Neural cell (in vitro differentiated cells): ENCODE measurements around the gene IGF1R.

Experiments used
- CTCF ChIP-seq: fragments of 450-650 bp; IDR thresholded peaks from 2 replicates; pipeline ENCODE4 v1.5.1; 2014; ENCODE audit warnings: antibody characterized with exemption, mild to moderate bottlenecking, moderate library complexity; ENCODE audit not compliant: poor library complexity, severe bottlenecking
- EP300 ChIP-seq: fragments of 450-650 bp; conservative IDR thresholded peaks from 2 replicates; pipeline ENCODE4 v1.6.1; 2014; ENCODE audit warnings: antibody characterized with exemption, mild to moderate bottlenecking, moderate library complexity; ENCODE audit not compliant: poor library complexity, severe bottlenecking
- EZH2 ChIP-seq: fragments of 200-600, 300-800 bp; shearing (Covaris generic), sonication (generic); IDR thresholded peaks from 2 replicates; pipeline ENCODE4 v1.6.1; 2014; ENCODE audit warnings: antibody characterized with exemption, low read length, borderline replicate concordance, mild to moderate bottlenecking; ENCODE audit not compliant: insufficient read depth, poor library complexity, severe bottlenecking
- POLR2AphosphoS5 ChIP-seq: IDR thresholded peaks from 2 replicates; pipeline ENCODE4 v1.6.1; 2012
- RAD21 ChIP-seq: fragments of 450-650 bp; conservative IDR thresholded peaks from 2 replicates; pipeline ENCODE4 v1.6.1; 2014; ENCODE audit warnings: antibody characterized with exemption, mild to moderate bottlenecking, moderate library complexity
- REST ChIP-seq: IDR thresholded peaks from 2 replicates; pipeline ENCODE4 v1.6.1; 2012; ENCODE audit warnings: borderline replicate concordance
- SMC3 ChIP-seq: fragments of 450-650 bp; conservative IDR thresholded peaks from 2 replicates; pipeline ENCODE4 v1.6.1; 2014; ENCODE audit warnings: antibody characterized with exemption, mild to moderate bottlenecking, moderate library complexity; ENCODE audit not compliant: poor library complexity
- TAF1 ChIP-seq: IDR thresholded peaks from 2 replicates; pipeline ENCODE4 v1.6.1; 2012; ENCODE audit warnings: low read depth

- TF ChIP-seq REST (no peak), POLR2AphosphoS5 (no peak), EZH2 (no peak), CTCF (no peak), EP300 (no peak), SMC3 (no peak), RAD21 (no peak), TAF1 (no peak)
Measured at GRCh38 chr15:98677345-98678059, 29.2 kb downstream of the IGF1R start.
